Measurements from ENCODE around the gene SIPA1L3.

Gene SIPA1L3

GRCh38 chr19:38158730-38159129 lies 251.7 kb downstream of the SIPA1L3 start:
- no peak for DNase-seq

- DNase-seq: no peak
Observed at GRCh38 chr19:38162094-38162493, 255.1 kb downstream of the SIPA1L3 start.

GRCh38 chr19:38162632-38163031 lies 255.6 kb downstream of the SIPA1L3 start:
- no peak for DNase-seq

- DNase-seq: no peak
Observed at GRCh38 chr19:38163419-38164290, 256.6 kb downstream of the SIPA1L3 start.

- DNase-seq: no peak
Observed at GRCh38 chr19:38164526-38164925, 257.5 kb downstream of the SIPA1L3 start.

GRCh38 chr19:38165335-38165734 lies 258.3 kb downstream of the SIPA1L3 start:
- no peak for DNase-seq

GRCh38 chr19:38168637-38169036 lies 261.6 kb downstream of the SIPA1L3 start:
- no peak for DNase-seq

- no peak for DNase-seq
Observed at GRCh38 chr19:38170334-38170733, 263.3 kb downstream of the SIPA1L3 start.

- DNase-seq: no peak
Observed at GRCh38 chr19:38172001-38172400, 265.0 kb downstream of the SIPA1L3 start.

GRCh38 chr19:38173291-38174041 lies 266.5 kb downstream of the SIPA1L3 start:
- DNase-seq: no peak

- no peak for DNase-seq
Observed at GRCh38 chr19:38175422-38175821, 268.4 kb downstream of the SIPA1L3 start.

- no peak for DNase-seq
Observed at GRCh38 chr19:38180071-38180470, 273.1 kb downstream of the SIPA1L3 start.

- no peak for DNase-seq
Observed at GRCh38 chr19:38182536-38183210, 275.7 kb downstream of the SIPA1L3 start.

GRCh38 chr19:38183251-38183897 lies 276.4 kb downstream of the SIPA1L3 start:
- DNase-seq: no peak

GRCh38 chr19:38184815-38185214 lies 277.8 kb downstream of the SIPA1L3 start:
- no peak for DNase-seq

- DNase-seq: no peak
Observed at GRCh38 chr19:38185562-38185961, 278.6 kb downstream of the SIPA1L3 start.

- DNase-seq: no peak
Observed at GRCh38 chr19:38190061-38190460, 283.1 kb downstream of the SIPA1L3 start.

- no peak for DNase-seq
Observed at GRCh38 chr19:38190793-38191192, 283.8 kb downstream of the SIPA1L3 start.

- no peak for DNase-seq
Observed at GRCh38 chr19:38191747-38192146, 284.7 kb downstream of the SIPA1L3 start.

- no peak for DNase-seq
Observed at GRCh38 chr19:38193445-38193844, 286.4 kb downstream of the SIPA1L3 start.

- DNase-seq: no peak
Observed at GRCh38 chr19:38194061-38194701, 287.2 kb downstream of the SIPA1L3 start.

- no peak for DNase-seq
Observed at GRCh38 chr19:38195237-38195636, 288.2 kb downstream of the SIPA1L3 start.
